GM21367 (cell line): ENCODE data around the gene PLD1.
"Not testable (repeated sequence)": the region's sequence is repeated elsewhere in the genome, so short reads cannot be mapped to it uniquely, and the experiment has no call there.

Source experiments
- ATAC-seq: cut with Tn5 transposase; IDR thresholded peaks from one replicate; pipeline ENCODE4 v1.9.1; 2021; ENCODE audit not compliant: unreplicated experiment

The PLD1 gene

DNA sequence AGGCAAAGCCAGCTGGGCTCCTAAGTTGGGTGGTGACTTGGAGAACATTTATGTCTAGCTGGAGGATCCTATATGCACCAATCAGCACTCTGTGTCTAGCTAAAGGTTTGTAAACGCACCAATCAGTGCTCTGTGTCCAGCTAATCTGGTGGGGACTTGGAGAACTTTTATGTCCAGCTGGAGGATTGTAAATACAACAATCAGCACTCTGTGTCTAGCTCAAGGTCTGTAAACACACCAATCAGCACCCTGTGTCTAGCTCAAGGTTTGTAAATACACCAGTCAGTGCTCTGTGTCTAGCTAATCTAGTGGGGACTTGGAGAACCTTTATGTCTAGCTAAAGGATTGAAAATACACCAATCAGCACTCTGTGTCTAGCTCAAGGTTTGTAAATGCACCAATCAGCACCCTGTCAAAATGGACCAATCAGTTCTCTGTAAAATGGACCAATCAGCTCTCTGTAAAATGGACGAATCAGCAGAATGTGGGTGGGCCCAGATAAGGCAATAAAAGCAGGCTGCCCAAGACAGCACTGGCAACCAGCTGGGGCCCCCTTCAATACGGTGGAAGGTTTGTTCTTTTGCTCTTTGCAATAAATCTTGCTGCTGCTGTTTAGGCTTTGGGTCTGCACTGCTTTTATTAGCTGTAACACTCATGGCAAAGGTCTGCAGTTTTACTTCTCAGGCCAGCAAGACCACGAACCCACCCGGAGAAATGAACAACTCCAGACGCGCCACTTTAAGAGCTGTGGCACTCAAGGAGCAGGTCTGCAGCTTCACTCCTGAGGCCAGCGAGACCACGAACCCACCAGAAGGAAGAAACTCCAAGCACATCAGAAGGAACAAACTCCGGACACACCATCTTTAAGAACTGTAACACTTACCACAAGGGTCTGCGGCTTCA, 63.7 kb downstream of the PLD1 start:
- not testable (repeated sequence) for ATAC-seq

DNA sequence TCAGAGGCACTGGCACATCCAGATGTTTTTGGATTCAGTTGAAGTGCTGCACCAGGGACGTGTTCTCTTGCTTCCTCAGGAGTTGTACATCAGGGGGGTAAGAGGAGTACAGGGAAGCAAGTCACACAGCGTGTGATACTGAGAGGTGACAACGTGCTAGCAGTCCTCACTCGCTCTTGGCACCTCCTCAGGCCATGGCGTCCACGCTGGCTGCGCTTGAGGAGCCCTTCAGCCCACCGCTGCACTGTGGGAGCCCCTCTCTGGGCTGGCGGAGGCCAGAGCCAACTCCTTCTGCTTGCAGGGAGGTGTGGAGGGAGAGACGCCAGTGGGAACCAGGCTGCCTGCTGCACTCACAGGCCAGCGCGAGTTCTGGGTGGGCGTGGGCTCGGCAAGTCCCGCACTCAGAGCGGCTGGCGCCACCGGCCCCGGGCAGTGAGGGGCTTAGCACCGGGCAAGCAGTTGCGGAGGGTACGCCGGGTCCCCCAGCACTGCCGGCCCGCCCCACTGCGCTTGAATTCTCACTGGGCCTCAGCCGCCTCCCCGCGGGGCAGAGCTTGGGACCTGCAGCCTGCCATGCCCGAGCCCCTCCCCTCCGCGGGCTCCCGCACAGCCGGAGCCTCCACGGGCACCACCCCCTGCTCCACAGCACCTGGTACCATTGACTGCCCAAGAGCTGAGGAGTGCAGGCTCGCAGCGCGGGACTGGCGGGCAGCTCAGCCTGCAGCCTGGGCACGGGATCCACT, 64.5 kb downstream of the PLD1 start:
- no peak for ATAC-seq

DNA sequence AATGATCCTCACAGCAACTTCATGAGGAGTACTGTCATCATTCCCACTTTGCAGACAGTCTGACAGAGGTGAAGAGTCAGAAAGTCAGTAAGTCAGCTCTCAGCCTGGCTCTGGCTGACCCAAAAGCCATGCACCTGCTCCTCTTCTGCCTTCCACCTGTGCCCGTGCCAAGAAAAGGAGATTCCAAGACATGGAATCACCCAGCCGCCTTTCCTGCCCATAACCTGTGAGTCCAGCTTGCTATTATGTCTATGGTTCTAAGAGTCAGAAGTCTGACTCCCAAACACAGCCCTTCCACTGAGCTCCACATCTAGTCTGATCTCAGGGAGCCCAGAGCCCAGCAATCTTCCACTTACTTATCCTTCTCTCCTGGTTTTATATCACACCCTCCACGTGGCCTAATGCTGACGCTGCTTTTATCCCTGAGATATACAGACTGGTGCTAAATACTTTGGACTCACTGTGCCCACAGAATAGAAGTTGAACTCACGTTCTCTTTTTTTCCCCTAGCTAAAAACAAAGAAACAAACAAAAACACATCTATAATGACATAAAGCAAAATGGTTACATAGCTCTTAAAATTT, 66.0 kb downstream of the PLD1 start:
- no peak for ATAC-seq

GRCh38 chr3:171743327-171744157, 66.7 kb downstream of the PLD1 start:
- no peak for ATAC-seq

DNA sequence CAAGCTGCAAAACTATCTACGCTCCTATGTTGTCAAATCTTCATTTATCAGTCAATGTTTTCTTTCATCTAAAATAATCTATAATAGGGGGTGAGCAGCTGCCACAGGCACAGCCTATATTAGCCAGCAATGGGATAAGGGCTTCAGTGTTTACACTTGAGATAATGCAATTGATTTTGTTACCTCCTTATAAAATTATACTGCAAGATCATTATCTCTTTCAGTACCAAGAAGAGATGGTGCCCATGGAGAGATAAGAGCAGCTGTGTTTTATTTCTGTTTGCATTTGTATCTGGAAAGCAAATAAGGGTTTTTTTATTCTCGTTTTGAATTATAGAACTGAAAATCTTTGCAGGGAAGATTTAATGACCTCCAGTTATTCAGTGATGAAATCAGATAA, 68.9 kb downstream of the PLD1 start:
- ATAC-seq: no peak

DNA sequence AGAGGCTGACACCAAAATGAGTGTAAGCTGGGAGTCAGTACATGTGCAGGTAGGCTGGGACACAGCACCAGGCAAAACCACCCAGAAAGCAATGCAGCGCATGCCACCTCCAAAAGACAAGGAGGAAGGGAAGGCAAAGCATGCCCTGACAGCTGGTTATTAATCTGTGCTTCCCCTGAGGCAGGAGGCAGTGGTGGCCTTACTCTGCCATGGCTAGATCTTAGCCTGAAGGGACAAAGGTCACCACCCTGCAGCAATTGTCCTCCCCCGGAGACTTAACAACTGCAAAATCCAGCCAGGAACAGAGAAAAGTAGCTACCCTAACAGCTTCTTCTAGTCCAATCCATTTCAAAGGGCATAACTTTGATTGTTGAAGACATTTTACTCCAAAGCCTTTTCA, 73.7 kb downstream of the PLD1 start:
- no peak for ATAC-seq

DNA sequence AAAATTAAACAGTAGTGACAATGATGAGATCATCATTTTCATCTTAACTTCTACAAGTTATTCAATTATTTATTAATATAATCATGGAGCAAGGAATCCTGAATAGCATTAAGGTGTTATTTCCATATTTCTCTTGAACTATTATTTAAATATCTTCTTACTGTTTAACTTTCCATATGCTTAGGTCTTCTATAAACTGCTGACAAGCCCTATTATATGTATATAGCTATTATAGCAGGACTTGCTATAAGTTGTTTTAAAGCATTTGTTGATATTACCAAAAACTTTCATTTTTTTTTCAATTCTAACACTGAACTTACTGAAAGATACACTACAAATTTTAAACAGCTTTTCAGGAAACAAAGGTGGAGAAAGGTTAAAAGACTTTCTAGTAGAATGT, 76.7 kb downstream of the PLD1 start:
- ATAC-seq: no peak

DNA sequence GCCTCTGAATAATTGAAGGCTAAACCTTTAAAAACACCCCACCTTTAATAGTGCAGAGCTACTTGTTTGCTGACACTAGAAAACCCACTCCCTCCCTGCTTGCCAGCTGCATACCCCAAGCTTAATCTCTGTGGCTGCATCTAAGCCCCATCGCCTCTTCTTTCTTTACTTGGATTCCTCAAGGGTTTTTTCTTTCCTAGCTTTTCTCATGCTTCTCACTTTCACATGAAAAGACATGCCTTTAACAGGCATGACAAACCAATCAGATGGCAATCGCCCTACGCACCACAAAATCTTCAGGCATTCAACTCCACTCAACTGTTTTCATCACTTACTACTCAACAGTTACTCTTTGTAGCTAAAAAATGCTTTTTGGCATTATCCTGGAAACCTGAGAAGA, 77.5 kb downstream of the PLD1 start:
- ATAC-seq: no peak

DNA sequence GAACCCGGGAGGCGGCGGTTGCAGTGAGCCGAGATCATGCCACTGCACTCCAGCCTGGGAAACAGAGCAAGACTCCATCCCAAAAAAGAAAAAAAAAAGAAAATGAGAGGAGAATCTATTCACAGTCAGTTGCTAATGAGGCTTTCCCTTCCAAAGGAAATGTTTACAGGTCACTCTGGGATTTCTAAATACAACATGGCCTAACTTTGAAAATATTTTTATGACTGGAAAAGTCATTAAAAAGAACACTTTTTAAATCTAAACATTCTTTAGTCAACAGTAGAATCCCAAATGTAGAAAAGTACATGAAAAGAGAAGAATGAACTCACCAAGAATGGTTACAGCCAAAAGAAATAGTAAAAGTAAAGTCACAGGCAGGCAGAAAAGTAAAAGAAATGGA, 78.6 kb downstream of the PLD1 start:
- ATAC-seq: no peak

- no peak for ATAC-seq
Observed at GRCh38 chr3:171729452-171730334, 80.6 kb downstream of the PLD1 start.

DNA sequence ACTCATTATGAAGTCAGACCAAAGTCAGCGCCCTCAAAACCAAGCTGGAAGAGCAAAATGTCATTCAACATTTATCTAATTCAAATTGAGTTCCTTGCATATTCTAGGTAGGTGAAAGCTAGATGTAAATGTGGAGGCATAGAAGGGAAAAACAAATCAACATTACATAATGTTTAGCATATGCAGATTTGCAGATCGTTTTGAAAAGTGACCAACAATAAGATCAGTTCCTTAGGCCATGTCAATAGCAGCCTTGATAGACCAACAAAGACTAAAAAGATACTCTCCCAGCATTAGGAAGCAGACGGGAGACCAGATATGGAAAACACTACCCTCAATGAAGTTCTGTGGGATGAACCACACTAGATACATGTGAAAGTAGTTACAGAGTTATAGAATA, 83.0 kb downstream of the PLD1 start:
- ATAC-seq: no peak

GRCh38 chr3:171718493-171719185, 91.6 kb downstream of the PLD1 start:
- ATAC-seq: no peak

- no peak for ATAC-seq
Observed at GRCh38 chr3:171715155-171715554, 95.1 kb downstream of the PLD1 start.

DNA sequence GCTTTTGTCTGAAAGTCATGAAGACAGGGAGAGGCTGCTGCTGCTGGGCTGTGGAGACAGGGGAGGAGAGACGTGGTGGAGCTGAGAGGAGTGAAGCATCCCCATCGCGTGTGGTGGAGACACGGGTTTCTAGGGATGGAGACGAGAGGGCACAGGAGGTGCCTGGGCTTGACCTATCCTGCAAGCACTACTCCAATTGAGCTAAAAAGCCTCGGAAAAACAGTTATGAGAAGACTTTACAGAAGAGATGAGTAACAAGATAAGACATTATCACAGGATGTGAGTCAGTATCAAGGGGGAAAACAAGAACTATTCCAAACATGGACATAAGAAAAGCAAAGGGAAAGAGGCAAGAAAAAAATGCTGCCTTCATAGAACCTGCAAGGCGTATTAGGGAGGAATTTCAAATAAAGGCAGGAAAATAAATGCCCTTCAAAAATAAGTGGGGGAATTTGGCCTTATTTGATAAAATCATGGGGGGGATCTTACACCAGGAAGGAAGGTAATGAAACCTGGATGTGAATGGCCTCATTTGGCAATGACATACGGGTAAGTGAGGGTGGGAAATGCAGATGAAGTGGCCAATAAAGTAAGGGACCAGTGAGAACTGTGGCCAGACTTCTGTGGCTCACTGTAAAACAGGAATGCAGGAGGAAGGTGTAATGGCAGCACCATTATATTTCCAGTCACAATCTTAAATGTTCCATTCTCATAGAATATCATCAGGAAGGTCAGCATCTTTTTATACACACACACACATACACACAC, 97.9 kb downstream of the PLD1 start:
- ATAC-seq: no peak

DNA sequence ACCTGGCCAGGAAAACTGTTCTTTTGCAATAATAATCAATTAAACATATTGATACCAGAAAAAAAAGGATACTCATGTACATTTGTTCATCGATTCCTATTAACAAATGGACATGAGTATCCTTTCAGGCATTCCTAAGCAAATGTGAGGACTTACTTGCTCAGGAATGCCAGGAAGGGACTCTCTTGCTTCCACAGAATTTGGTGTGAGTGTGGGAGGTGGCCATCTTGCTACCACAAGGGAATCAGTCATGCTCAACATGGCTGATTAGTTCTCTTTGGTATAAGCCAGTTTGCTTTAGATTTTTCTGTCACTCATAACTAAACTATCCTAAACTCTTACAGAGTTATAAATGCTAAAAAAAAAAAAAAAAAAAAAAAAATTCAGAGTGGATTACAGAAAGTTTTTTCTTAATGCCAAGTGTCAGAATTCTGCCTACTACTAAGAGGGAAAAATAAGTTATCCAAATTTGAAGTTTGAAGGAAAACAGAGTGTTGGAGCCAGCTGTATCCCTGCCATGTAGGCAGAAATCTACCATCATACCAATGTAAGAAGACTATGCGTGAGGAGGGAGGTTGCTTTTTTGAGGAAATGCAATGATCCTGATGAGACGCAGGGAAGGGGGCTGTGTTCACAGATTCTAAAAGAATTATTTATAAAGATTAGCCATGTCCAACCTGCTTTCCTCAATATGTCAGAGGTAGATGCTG, 98.7 kb downstream of the PLD1 start:
- no peak for ATAC-seq

GRCh38 chr3:171710359-171710758, 99.9 kb downstream of the PLD1 start:
- ATAC-seq: no peak

DNA sequence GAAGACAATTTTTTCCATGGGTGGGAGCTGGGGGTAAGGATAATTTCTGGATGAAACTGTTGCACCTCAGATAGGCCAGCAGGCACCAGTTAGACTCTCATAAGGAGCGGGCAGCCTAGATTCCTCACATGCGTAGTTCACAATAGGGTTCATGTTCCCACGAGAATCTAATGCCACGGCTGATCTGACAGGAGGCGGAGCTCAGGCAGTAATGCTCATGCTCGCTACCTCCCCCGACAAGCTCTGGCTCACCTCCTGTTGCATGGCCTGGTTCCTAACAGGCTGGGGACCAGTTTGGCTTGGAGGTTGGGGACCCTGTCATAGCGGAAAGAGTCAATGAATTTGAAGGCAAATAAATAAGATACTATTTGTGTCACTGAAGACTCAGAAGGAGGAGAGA, 105.5 kb downstream of the PLD1 start:
- no peak for ATAC-seq

- no peak for ATAC-seq
Observed at GRCh38 chr3:171704002-171704401, 106.3 kb downstream of the PLD1 start.
